ENCODE measurements around the gene USP17L27. TPM values are rescaled to one million over a fixed set of nuclear protein-coding genes. Genes with fewer than 3 reads are reported as not detected.
"Not testable (repeated sequence)": the region's sequence is repeated elsewhere in the genome, so short reads cannot be mapped to it uniquely, and the experiment has no call there.

USP17L27 gene
- total and polyA plus RNA-seq, 2 donors (not counting 1 experiment from before 2014, with no cell fraction given), result not detected

- H3K27me3 ChIP-seq (replicated peaks in 1 of 4; ENCODE audit: control extremely low read depth in 1 of 4, control insufficient read depth in 3 of 4, insufficient read depth in 4 of 4, low read length in 3 of 4); H3K27ac ChIP-seq (ENCODE audit: low read length in 2 of 2); H3K79me2 ChIP-seq (ENCODE audit: control insufficient read depth, insufficient read depth, low read length); H3K9me3 Mint-ChIP-seq (ENCODE audit: insufficient read depth); H3K4me3 ChIP-seq (ENCODE audit: control extremely low read depth in 1 of 5, extremely low read depth in 1 of 5, insufficient read depth in 1 of 5, low read depth in 2 of 5, low read length in 4 of 5); H2AFZ ChIP-seq (ENCODE audit: insufficient read depth, low read depth, low read length, poor library complexity, severe bottlenecking); intact Hi-C loops (cut with micrococcal nuclease); H3K4me3 Mint-ChIP-seq; H3K9me3 ChIP-seq (ENCODE audit: control extremely low read depth in 1 of 3, control insufficient read depth in 2 of 3, insufficient read depth in 1 of 3, low read length in 2 of 3); ATAC-seq (ENCODE audit: low read depth); H3K27me3 Mint-ChIP-seq; H3K4me2 ChIP-seq (replicated peaks; ENCODE audit: low read depth, low read length, poor library complexity, severe bottlenecking); POLR2A ChIA-PET; H3K4me1 ChIP-seq (ENCODE audit: control insufficient read depth in 2 of 2, insufficient read depth in 2 of 2, low read length in 2 of 2); H3K4me1 Mint-ChIP-seq; H3K27ac Mint-ChIP-seq; CTCF ChIA-PET; H4K20me1 ChIP-seq (ENCODE audit: control insufficient read depth, insufficient read depth, low read length, poor library complexity, severe bottlenecking); H3K36me3 ChIP-seq (replicated peaks in 1 of 2; ENCODE audit: control extremely low read depth in 1 of 2, control insufficient read depth in 1 of 2, extremely low read depth in 1 of 2, insufficient read depth in 2 of 2, low read length in 1 of 2); DNase-seq; H3K9ac ChIP-seq (ENCODE audit: low read length): not testable (repeated sequence)
- WGBS (ENCODE audit: insufficient coverage), result no CpG with 5 or more reads among the region's 15 CpGs
Observed at GRCh38 chr4:9353338-9353737, 9.4 kb downstream of the USP17L27 start, which contains the start of gene USP17L29. USP17L29 (plus strand) TSS chr4:9353638; CDS start chr4:9353638, 0 bp downstream.

GRCh38 chr4:9362829-9363228 lies 18.9 kb downstream of the USP17L27 start, which contains the start of gene USP17L30:
USP17L30 (plus strand) TSS chr4:9363129; CDS start chr4:9363129, 0 bp downstream.
- H3K36me3 ChIP-seq (replicated peaks in 1 of 2; ENCODE audit: control extremely low read depth in 1 of 2, control insufficient read depth in 1 of 2, extremely low read depth in 1 of 2, insufficient read depth in 2 of 2, low read length in 1 of 2); H3K27ac Mint-ChIP-seq; H3K4me3 Mint-ChIP-seq; H3K27ac ChIP-seq (ENCODE audit: low read length in 2 of 2); H3K9ac ChIP-seq (ENCODE audit: low read length); H2AFZ ChIP-seq (ENCODE audit: insufficient read depth, low read depth, low read length, poor library complexity, severe bottlenecking); H3K9me3 ChIP-seq (ENCODE audit: control extremely low read depth in 1 of 3, control insufficient read depth in 2 of 3, insufficient read depth in 1 of 3, low read length in 2 of 3); ATAC-seq (ENCODE audit: low read depth); H3K4me3 ChIP-seq (ENCODE audit: control extremely low read depth in 1 of 5, extremely low read depth in 1 of 5, insufficient read depth in 1 of 5, low read depth in 2 of 5, low read length in 4 of 5); H3K79me2 ChIP-seq (ENCODE audit: control insufficient read depth, insufficient read depth, low read length); CTCF ChIA-PET; H3K27me3 Mint-ChIP-seq; intact Hi-C loops (cut with micrococcal nuclease); H3K4me1 ChIP-seq (ENCODE audit: control insufficient read depth in 2 of 2, insufficient read depth in 2 of 2, low read length in 2 of 2); H3K4me2 ChIP-seq (replicated peaks; ENCODE audit: low read depth, low read length, poor library complexity, severe bottlenecking); H3K9me3 Mint-ChIP-seq (ENCODE audit: insufficient read depth); POLR2A ChIA-PET; H3K27me3 ChIP-seq (replicated peaks in 1 of 4; ENCODE audit: control extremely low read depth in 1 of 4, control insufficient read depth in 3 of 4, insufficient read depth in 4 of 4, low read length in 3 of 4); DNase-seq; H4K20me1 ChIP-seq (ENCODE audit: control insufficient read depth, insufficient read depth, low read length, poor library complexity, severe bottlenecking); H3K4me1 Mint-ChIP-seq: not testable (repeated sequence)
- no CpG with 5 or more reads among the region's 15 CpGs for WGBS (ENCODE audit: insufficient coverage)

GRCh38 chr4:9379881-9380280 lies 35.9 kb downstream of the USP17L27 start:
- POLR2A ChIA-PET, result not testable (repeated sequence)

More at GRCh38 chr4:9379881-9380280, 35.9 kb downstream of the USP17L27 start:
- CTCF ChIA-PET; H3K4me1 ChIP-seq (ENCODE audit: control insufficient read depth in 2 of 2, insufficient read depth in 2 of 2, low read length in 2 of 2); H3K27me3 Mint-ChIP-seq; H3K4me1 Mint-ChIP-seq; H3K4me2 ChIP-seq (replicated peaks; ENCODE audit: low read depth, low read length, poor library complexity, severe bottlenecking); H3K4me3 ChIP-seq (ENCODE audit: control extremely low read depth in 1 of 5, extremely low read depth in 1 of 5, insufficient read depth in 1 of 5, low read depth in 2 of 5, low read length in 4 of 5); H2AFZ ChIP-seq (ENCODE audit: insufficient read depth, low read depth, low read length, poor library complexity, severe bottlenecking); ATAC-seq (ENCODE audit: low read depth); H3K27me3 ChIP-seq (replicated peaks in 1 of 4; ENCODE audit: control extremely low read depth in 1 of 4, control insufficient read depth in 3 of 4, insufficient read depth in 4 of 4, low read length in 3 of 4); H3K9ac ChIP-seq (ENCODE audit: low read length); H3K9me3 ChIP-seq (ENCODE audit: control extremely low read depth in 1 of 3, control insufficient read depth in 2 of 3, insufficient read depth in 1 of 3, low read length in 2 of 3); H3K9me3 Mint-ChIP-seq (ENCODE audit: insufficient read depth); H3K27ac ChIP-seq (ENCODE audit: low read length in 2 of 2); intact Hi-C loops (cut with micrococcal nuclease); H3K79me2 ChIP-seq (ENCODE audit: control insufficient read depth, insufficient read depth, low read length); H3K36me3 ChIP-seq (replicated peaks in 1 of 2; ENCODE audit: control extremely low read depth in 1 of 2, control insufficient read depth in 1 of 2, extremely low read depth in 1 of 2, insufficient read depth in 2 of 2, low read length in 1 of 2); DNase-seq; H4K20me1 ChIP-seq (ENCODE audit: control insufficient read depth, insufficient read depth, low read length, poor library complexity, severe bottlenecking); H3K4me3 Mint-ChIP-seq; H3K27ac Mint-ChIP-seq: not testable (repeated sequence)
- WGBS (ENCODE audit: insufficient coverage), result no CpG with 5 or more reads among the region's 1 CpG
